Stimulated activated CD8-positive, alpha-beta memory T cell treated with anti-CD3 and anti-CD28 coated beads, Interleukin-15, amount 100 ng/mL, for 1 hour (primary cell): ENCODE measurements around the gene PPFIA3.
A peak's percentile ranks its signal among the peaks of the same experiment; 100 is the strongest.
"Not testable (repeated sequence)": the region's sequence is repeated elsewhere in the genome, so short reads cannot be mapped to it uniquely, and the experiment has no call there.

ENCODE experiments used
- DNase-seq: peaks from one replicate; pipeline ENCODE4 v3.0.0-alpha.2; 2020; ENCODE audit warnings: low read depth

The PPFIA3 gene

GRCh38 chr19:49103331-49104085, 15.8 kb upstream of the PPFIA3 start:
- DNase-seq, result no peak

- DNase-seq, result no peak
These were observed 15.0 kb upstream of the PPFIA3 start for GRCh38 chr19:49104229-49104864.

GRCh38 chr19:49106648-49107135, 12.7 kb upstream of the PPFIA3 start:
- DNase-seq, result peak; percentile 55

GRCh38 chr19:49107625-49108459, 11.5 kb upstream of the PPFIA3 start:
- DNase-seq, result no peak

GRCh38 chr19:49109051-49109450, 10.3 kb upstream of the PPFIA3 start:
- DNase-seq, result no peak

- no peak for DNase-seq
These were observed 9.6 kb upstream of the PPFIA3 start for GRCh38 chr19:49109569-49110233.

GRCh38 chr19:49110567-49110966, 8.8 kb upstream of the PPFIA3 start:
- DNase-seq, result no peak

- no peak for DNase-seq
These were observed 7.9 kb upstream of the PPFIA3 start for GRCh38 chr19:49111218-49111998.

GRCh38 chr19:49113762-49114629, 5.3 kb upstream of the PPFIA3 start, which contains the start of gene LIN7B:
LIN7B (plus strand) TSS chr19:49114370; CDS start chr19:49114405, 35 bp downstream.
- no peak for DNase-seq

- no peak for DNase-seq
These were observed 4.5 kb upstream of the PPFIA3 start for GRCh38 chr19:49114630-49115363.

GRCh38 chr19:49116544-49116943, 2.8 kb upstream of the PPFIA3 start:
- no peak for DNase-seq

- no peak for DNase-seq
These were observed 1.4 kb upstream of the PPFIA3 start for GRCh38 chr19:49117677-49118564.

GRCh38 chr19:49118565-49119410, 556 bp upstream of the PPFIA3 start, which contains the start of gene C19orf73:
C19orf73 (minus strand) TSS chr19:49119143; CDS start chr19:49119022, 121 bp downstream.
- DNase-seq, result peak; percentile 91

GRCh38 chr19:49120325-49120683, 960 bp downstream of the PPFIA3 start:
- DNase-seq, result no peak

- DNase-seq, result no peak
These were observed 1.5 kb downstream of the PPFIA3 start for GRCh38 chr19:49120868-49121267.

- not testable (repeated sequence) for DNase-seq
These were observed 2.5 kb downstream of the PPFIA3 start for GRCh38 chr19:49121841-49122240.

- not testable (repeated sequence) for DNase-seq
These were observed 3.9 kb downstream of the PPFIA3 start for GRCh38 chr19:49123285-49123684.
